Activated naive CD8-positive, alpha-beta T cell treated with anti-CD3 and anti-CD28 coated beads, Interleukin-2, amount 50 U/mL, for 24 hours (primary cell): Measurements from ENCODE around the gene TCHP.

Source experiments
- ATAC-seq: fragments of 150-1000 bp; cut with Tn5 transposase; one replicate; pipeline ENCODE4 v1.10.0; 2021
- DNase-seq: peaks from one replicate; pipeline ENCODE4 v3.0.0; 2021
- H3K27ac Mint-ChIP-seq: one replicate; pipeline ENCODE4 v1.8.0; 2021; ENCODE audit warnings: mild to moderate bottlenecking, mixed read lengths
- H3K27me3 Mint-ChIP-seq: one replicate; pipeline ENCODE4 v1.8.0; 2021; ENCODE audit warnings: mixed read lengths
- H3K36me3 Mint-ChIP-seq: one replicate; pipeline ENCODE4 v1.8.0; 2021; ENCODE audit warnings: low read depth, mixed read lengths
- H3K4me1 Mint-ChIP-seq: one replicate; pipeline ENCODE4 v1.8.0; 2021; ENCODE audit warnings: mixed read lengths
- H3K4me3 Mint-ChIP-seq: one replicate; pipeline ENCODE4 v1.8.0; 2021; ENCODE audit warnings: mild to moderate bottlenecking, moderate library complexity, mixed read lengths
- H3K9me3 Mint-ChIP-seq: one replicate; pipeline ENCODE4 v1.8.0; 2021; ENCODE audit warnings: mixed read lengths

Gene TCHP

GRCh38 chr12:109873653-109874052 lies 26.4 kb upstream of the TCHP start:
- Mint-ChIP-seq H3K4me3 (no peak overlapping the region), H3K36me3 (peaks cover 2% of the 10 kb centered on the region), H3K27me3 (no peaks in the 10 kb centered on the region), H3K4me1 (peaks cover 32% of the 10 kb centered on the region), H3K27ac (no peak overlapping the region), H3K9me3 (no peaks in the 10 kb centered on the region)
- DNase-seq (no peak), ATAC-seq (no peak)

- H3K27ac Mint-ChIP-seq = no peak overlapping the region
- H3K36me3 Mint-ChIP-seq = peaks cover 2% of the 10 kb centered on the region
- H3K4me1 Mint-ChIP-seq = peaks cover 42% of the 10 kb centered on the region
- ATAC-seq = no peak
- H3K9me3 Mint-ChIP-seq = no peaks in the 10 kb centered on the region
- H3K4me3 Mint-ChIP-seq = no peak overlapping the region
- H3K27me3 Mint-ChIP-seq = no peaks in the 10 kb centered on the region
- no peak for DNase-seq
Measured at GRCh38 chr12:109875572-109876131, 24.4 kb upstream of the TCHP start.

GRCh38 chr12:109876406-109876805 lies 23.7 kb upstream of the TCHP start:
- Mint-ChIP-seq H3K36me3 (peaks cover 2% of the 10 kb centered on the region), H3K27ac (no peak overlapping the region), H3K4me3 (no peak overlapping the region), H3K27me3 (no peaks in the 10 kb centered on the region), H3K4me1 (peaks cover 43% of the 10 kb centered on the region), H3K9me3 (no peaks in the 10 kb centered on the region)
- no peak for DNase-seq
- no peak for ATAC-seq

- H3K27me3 Mint-ChIP-seq = no peaks in the 10 kb centered on the region
- H3K4me1 Mint-ChIP-seq = peaks cover 41% of the 10 kb centered on the region
- no peak overlapping the region for H3K4me3 Mint-ChIP-seq
- no peak overlapping the region for H3K27ac Mint-ChIP-seq
- ATAC-seq (no peak), DNase-seq (no peak)
- peaks cover under 1% of the 10 kb centered on the region for H3K36me3 Mint-ChIP-seq
- no peaks in the 10 kb centered on the region for H3K9me3 Mint-ChIP-seq
Measured at GRCh38 chr12:109877504-109878246, 22.4 kb upstream of the TCHP start.

DNA sequence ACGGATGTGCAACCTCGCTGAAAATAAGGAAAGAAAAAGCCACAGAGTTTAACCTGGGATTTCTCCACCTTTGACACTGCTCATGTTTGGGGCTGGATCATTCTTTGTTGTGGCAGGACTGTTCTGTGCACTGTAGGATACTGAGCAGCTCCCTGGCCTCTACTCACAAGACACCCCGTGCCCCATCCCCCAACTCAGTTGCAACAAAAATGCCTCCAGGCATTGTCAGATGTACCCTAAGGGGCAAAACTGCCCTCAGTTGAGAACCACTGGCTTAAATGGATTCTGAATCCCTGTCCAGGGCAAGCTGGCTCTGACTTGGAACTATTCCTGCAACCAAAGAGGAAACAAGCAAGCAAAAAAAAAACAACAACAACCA lies 21.8 kb upstream of the TCHP start:
- no peaks in the 10 kb centered on the region for H3K36me3 Mint-ChIP-seq
- ATAC-seq (no peak), DNase-seq (no peak)
- no peaks in the 10 kb centered on the region for H3K27me3 Mint-ChIP-seq
- H3K9me3 Mint-ChIP-seq = no peaks in the 10 kb centered on the region
- peaks cover 41% of the 10 kb centered on the region for H3K4me1 Mint-ChIP-seq
- H3K4me3 Mint-ChIP-seq = peak overlapping the region; percentile 98
- no peak overlapping the region for H3K27ac Mint-ChIP-seq

GRCh38 chr12:109878749-109879148 lies 21.3 kb upstream of the TCHP start:
- peak overlapping the region; percentile 98 for H3K4me3 Mint-ChIP-seq
- H3K9me3 Mint-ChIP-seq = no peaks in the 10 kb centered on the region
- H3K4me1 Mint-ChIP-seq = peaks cover 41% of the 10 kb centered on the region
- DNase-seq (no peak), ATAC-seq (no peak)
- H3K27me3 Mint-ChIP-seq = no peaks in the 10 kb centered on the region
- H3K27ac Mint-ChIP-seq = no peak overlapping the region
- H3K36me3 Mint-ChIP-seq = no peaks in the 10 kb centered on the region

- DNase-seq (no peak), ATAC-seq (no peak)
- Mint-ChIP-seq H3K36me3 (no peaks in the 10 kb centered on the region), H3K9me3 (no peaks in the 10 kb centered on the region), H3K27me3 (no peaks in the 10 kb centered on the region), H3K4me3 (peak overlapping the region; percentile 98), H3K27ac (peak overlapping the region; percentile 90), H3K4me1 (peaks cover 41% of the 10 kb centered on the region)
Measured at GRCh38 chr12:109879351-109880042, 20.6 kb upstream of the TCHP start.

DNA sequence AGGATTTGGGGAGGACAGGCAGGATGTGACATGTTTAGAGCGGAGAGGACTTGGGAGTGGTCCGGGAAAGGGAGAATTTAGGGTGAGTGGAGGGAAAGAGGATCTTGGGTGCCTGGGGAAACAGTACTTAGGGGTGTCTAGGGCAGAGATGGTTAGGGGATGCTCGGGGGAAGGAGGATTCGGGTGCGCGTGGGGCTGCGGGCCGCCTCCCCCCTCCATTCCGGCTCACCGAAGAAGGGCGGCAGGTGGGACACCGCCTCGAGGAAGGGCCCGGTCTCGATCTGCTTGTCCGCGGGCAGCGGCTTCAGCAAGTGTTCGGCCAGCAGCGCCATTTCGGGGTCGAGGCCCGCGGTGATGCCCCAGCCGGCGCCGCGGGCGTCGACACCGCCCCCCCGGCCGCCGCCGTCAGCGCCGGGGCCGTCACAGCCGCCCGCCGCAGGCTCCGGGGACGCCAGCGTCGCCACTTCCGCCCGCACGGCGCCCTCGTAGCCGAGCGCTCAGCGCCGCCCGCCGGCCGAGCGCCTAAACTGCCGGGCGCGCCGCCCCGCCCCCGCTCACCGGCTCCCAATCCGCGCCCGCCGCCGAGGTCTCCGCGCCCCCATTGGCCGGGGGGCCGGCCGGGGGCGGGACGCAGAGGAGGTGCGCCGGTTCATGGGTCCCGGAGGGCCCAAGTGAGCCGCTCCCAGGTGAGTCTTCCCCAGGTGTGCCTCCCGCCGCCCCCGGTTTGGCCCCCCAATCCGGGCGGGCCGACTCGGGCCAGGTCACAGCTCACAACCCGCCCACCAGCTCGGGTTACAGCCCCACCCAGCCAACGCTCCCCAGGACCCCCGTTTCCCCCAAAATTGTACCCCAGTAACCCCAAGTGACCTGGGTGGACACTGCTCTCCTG lies 19.8 kb upstream of the TCHP start, which contains the start of gene GLTP:
TSS of gene GLTP (minus strand) at position 499 of the 889 bp plus-strand sequence. CDS start at position 332, 167 bp downstream.
- peak within 1 kb of the TSS; percentile 90 for H3K27ac Mint-ChIP-seq
- ATAC-seq = peak; percentile 96
- DNase-seq = peak; percentile 91
- peaks cover 37% of the 10 kb centered on the region for H3K4me1 Mint-ChIP-seq
- peak within 1 kb of the TSS; percentile 98 for H3K4me3 Mint-ChIP-seq
- no peaks in the 10 kb centered on the region for H3K9me3 Mint-ChIP-seq
- no peaks in the 10 kb centered on the region for H3K27me3 Mint-ChIP-seq
- H3K36me3 Mint-ChIP-seq = no peaks in the 10 kb centered on the region

DNA sequence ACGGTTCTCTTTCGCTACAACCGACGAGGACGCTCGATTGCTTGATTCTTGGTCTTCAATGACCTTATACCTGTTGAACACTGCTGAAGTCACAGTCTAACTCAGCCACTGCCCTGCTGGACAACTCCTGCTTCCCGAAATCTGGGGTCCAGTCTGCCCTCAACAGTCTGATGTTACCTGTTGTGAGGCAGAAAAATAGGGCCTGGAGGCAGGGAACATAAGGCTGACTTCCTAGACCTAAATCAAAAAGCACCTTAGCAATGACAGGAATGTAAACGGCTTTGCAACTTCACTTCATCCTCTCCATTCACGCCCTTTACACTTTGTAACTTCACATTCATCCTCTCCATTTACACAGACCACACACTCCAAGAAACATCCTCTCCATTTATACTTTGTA lies 19.1 kb upstream of the TCHP start:
- no peak for DNase-seq
- ATAC-seq = no peak
- no peaks in the 10 kb centered on the region for H3K27me3 Mint-ChIP-seq
- no peaks in the 10 kb centered on the region for H3K9me3 Mint-ChIP-seq
- H3K4me3 Mint-ChIP-seq = peak overlapping the region; percentile 83
- peak overlapping the region; percentile 71 for H3K27ac Mint-ChIP-seq
- no peaks in the 10 kb centered on the region for H3K36me3 Mint-ChIP-seq
- H3K4me1 Mint-ChIP-seq = peaks cover 35% of the 10 kb centered on the region

GRCh38 chr12:109881752-109882151 lies 18.3 kb upstream of the TCHP start:
- Mint-ChIP-seq H3K27me3 (no peaks in the 10 kb centered on the region), H3K9me3 (no peaks in the 10 kb centered on the region), H3K4me1 (peaks cover 32% of the 10 kb centered on the region), H3K4me3 (no peak overlapping the region), H3K27ac (no peak overlapping the region), H3K36me3 (no peaks in the 10 kb centered on the region)
- ATAC-seq = no peak
- DNase-seq = no peak

DNA sequence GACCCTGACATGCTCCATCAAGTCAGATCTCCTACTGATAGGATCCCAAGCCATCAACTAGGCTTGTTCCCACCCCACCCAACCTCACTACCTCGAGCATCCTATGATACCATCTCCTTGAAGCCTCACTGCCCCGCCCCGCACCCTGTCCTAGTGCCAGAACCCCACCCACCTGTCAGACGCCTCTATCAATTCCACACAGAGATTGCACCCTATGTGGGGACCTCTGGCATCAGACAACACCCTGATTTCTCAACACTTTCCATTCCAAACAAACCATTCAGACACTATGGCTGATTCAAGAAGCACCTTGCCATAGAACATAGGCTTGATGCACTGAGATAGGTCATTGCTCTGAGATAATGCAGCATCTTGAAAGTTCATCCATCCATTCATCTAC lies 16.6 kb upstream of the TCHP start:
- Mint-ChIP-seq H3K27ac (no peak overlapping the region), H3K4me1 (peaks cover 33% of the 10 kb centered on the region), H3K4me3 (no peak overlapping the region), H3K36me3 (no peaks in the 10 kb centered on the region), H3K9me3 (no peaks in the 10 kb centered on the region), H3K27me3 (no peaks in the 10 kb centered on the region)
- DNase-seq (no peak), ATAC-seq (no peak)

DNA sequence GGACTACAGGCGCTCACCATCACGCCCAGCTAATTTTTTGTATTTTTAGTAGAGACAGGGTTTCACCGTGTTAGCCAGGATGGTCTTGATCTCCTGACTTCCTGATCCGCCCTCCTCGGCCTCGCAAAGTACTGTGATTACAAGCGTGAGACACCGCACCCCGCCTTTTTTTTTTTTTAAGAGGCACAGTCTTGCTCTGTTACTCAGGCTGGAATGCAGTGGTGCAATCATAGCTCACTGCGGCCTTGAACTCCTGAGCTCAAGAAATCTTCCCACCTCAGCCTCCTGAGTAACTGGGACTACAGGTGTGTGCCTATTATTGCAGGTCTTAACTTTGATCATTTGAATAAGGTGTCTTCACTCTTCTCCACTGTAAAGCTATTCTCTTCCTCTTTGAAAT lies 14.5 kb upstream of the TCHP start:
- ATAC-seq = no peak
- DNase-seq = no peak

GRCh38 chr12:109888179-109889020 lies 11.7 kb upstream of the TCHP start:
- H3K4me3 Mint-ChIP-seq = peak overlapping the region; percentile 42
- H3K36me3 Mint-ChIP-seq = no peaks in the 10 kb centered on the region
- DNase-seq = peak; percentile 23
- peak; percentile 69 for ATAC-seq
- H3K27ac Mint-ChIP-seq = peak overlapping the region; percentile 89
- no peaks in the 10 kb centered on the region for H3K9me3 Mint-ChIP-seq
- H3K27me3 Mint-ChIP-seq = no peaks in the 10 kb centered on the region
- H3K4me1 Mint-ChIP-seq = peaks cover 40% of the 10 kb centered on the region

More for the DNA sequence above, 14.5 kb upstream of the TCHP start:
- Mint-ChIP-seq H3K4me1 (peaks cover 33% of the 10 kb centered on the region), H3K9me3 (no peaks in the 10 kb centered on the region), H3K27me3 (no peaks in the 10 kb centered on the region), H3K27ac (no peak overlapping the region), H3K36me3 (no peaks in the 10 kb centered on the region), H3K4me3 (no peak overlapping the region)
